Measurements from ENCODE around the gene STAG1.
"Not testable (repeated sequence)": the region's sequence is repeated elsewhere in the genome, so short reads cannot be mapped to it uniquely, and the experiment has no call there.

STAG1 gene

DNA sequence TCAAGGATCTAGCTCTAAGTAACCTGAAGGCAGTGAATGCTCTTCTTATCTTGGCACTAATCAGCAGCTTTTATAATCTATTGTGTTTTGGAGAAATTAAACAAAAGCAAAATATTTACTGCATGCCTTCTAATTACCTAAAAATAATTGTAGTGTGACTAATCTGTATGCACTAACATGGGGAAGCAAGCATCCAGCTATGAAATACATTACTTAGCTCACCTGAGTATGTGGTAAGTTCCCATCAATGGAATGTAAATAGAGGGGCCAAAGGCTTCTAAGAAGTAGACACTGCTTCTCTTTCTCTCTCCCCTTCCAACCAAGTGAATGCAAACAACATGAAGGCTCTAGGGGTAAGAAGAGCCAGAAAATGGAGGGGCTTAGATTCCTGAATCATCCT lies 165.6 kb downstream of the STAG1 start:
- DNase-seq (ENCODE audit: low read depth in 2 of 2), result no peak

DNA sequence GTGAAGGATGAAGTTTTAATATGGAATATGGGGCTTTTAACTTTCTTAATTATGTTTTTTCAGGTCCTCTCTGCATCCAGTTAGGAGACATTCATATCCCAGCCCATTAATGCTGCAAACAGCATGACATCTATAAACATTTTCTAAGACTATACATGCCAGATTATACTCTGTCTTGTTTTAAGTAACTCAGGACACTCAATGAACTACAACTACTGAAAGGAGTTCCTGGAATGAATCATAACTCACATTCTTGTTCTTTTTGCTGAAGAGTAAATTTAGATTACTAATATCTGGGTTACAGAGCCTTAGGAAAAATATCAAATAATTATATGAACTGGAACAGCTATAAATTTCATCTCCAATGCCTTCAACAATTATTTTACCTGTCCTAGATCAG lies 167.4 kb downstream of the STAG1 start:
- DNase-seq (ENCODE audit: low read depth in 2 of 2), result no peak

DNA sequence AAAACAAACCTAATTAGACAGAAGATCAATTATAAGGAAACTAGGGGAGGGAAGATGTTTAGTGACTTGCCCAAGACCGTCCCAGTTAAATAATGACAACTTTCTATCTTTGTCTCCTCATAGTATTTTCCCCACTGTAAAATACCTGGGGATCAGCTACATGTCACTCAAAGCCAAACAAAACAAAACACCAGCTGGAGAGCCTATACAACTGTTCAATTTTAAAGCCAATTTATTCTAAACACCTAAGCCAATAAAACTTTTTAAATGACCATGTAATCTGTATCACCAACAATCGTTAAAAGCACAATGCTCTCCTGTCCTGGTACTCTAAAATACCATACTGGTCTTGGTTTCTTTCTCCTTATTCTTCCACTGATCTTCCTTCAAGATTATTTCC lies 168.4 kb downstream of the STAG1 start:
- no peak for DNase-seq (ENCODE audit: low read depth in 2 of 2)

DNA sequence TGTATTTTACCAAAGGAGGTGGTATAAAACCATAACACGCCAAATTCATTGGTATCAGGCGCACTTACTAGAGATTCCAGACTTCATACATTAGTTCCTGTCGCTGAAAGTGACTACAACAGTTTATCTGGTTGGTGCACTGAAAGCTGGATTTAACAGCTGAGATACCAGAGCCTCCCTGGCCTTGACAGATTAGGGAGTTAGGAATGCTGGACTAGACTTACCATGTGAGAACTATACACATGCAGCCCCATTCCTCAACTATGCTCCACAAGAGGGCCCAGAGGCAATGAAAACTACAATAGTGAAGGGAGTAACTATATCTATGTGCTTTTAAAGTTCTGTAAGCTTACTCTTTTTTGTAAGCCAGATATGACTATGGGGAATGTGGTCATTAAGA lies 174.4 kb downstream of the STAG1 start:
- no peak for DNase-seq (ENCODE audit: low read depth in 2 of 2)

DNA sequence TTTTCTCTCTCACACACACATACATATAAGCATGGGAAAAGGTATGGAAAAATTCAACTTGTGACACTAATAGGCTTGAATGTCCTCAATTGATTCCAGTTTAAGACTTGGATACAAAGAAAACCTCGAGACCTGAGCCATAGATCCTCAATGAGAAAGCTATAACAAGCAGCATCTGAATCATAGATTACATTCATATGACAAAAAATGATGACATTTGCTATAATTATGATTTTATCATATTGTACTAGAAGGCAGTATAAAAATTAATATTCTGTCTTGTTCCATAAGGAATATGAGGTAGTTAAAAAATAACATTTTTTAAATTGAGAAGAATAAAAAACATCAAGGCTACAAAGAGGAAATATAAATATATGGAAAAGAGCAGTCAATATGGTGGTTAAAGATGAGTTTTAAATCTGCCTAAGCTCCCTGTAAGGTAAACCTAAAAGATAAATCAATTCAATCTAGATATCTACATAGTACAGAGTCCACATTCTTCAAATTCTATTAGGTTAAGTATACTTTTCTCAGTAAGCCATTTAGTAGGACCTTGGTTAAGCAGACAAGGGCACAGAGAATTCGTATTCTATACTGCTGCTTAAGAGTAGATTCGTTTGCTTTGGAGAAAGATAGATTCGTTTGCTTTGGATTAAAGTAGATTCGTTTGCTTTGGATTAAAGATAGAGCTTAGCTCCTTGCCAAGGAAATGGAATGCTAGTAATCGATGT lies 175.7 kb downstream of the STAG1 start:
- DNase-seq (ENCODE audit: low read depth in 2 of 2), result no peak

- no peak for DNase-seq (ENCODE audit: low read depth in 2 of 2)
Measured at GRCh38 chr3:136567599-136568188, 184.5 kb downstream of the STAG1 start.

- DNase-seq (ENCODE audit: low read depth in 2 of 2), result not testable (repeated sequence)
Measured at GRCh38 chr3:136564962-136565361, 187.2 kb downstream of the STAG1 start.

- no peak for DNase-seq (ENCODE audit: low read depth in 2 of 2)
Measured at GRCh38 chr3:136562026-136562425, 190.2 kb downstream of the STAG1 start.

- no peak for DNase-seq (ENCODE audit: low read depth in 2 of 2)
Measured at GRCh38 chr3:136559896-136560295, 192.3 kb downstream of the STAG1 start.

- not testable (repeated sequence) for DNase-seq (ENCODE audit: low read depth in 2 of 2)
Measured at GRCh38 chr3:136549461-136549860, 202.7 kb downstream of the STAG1 start.

GRCh38 chr3:136547293-136547692 lies 204.9 kb downstream of the STAG1 start:
- no peak for DNase-seq (ENCODE audit: low read depth in 2 of 2)

- no peak for DNase-seq (ENCODE audit: low read depth in 2 of 2)
Measured at GRCh38 chr3:136546720-136547119, 205.5 kb downstream of the STAG1 start.

GRCh38 chr3:136545664-136546268 lies 206.4 kb downstream of the STAG1 start:
- DNase-seq (ENCODE audit: low read depth in 2 of 2), result no peak

DNA sequence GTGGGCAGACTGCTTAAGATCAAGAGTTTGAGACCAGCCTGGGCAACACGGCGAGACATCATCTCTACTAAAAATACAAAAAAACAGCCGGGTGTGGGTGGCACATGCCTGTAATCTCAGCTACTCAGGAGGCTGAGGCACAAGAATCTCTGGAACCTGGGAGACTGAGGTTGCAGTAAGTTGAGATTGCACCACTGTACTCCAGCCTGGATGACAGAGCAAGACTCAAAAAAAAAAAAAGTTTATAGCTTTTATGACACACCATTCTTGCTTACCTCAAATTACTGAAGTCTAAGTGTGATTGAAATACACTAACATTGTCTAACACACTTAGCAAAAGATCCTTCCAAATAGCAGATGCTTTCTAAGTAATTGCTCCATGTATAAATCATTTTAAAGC lies 207.6 kb downstream of the STAG1 start:
- DNase-seq (ENCODE audit: low read depth in 2 of 2), result no peak

DNA sequence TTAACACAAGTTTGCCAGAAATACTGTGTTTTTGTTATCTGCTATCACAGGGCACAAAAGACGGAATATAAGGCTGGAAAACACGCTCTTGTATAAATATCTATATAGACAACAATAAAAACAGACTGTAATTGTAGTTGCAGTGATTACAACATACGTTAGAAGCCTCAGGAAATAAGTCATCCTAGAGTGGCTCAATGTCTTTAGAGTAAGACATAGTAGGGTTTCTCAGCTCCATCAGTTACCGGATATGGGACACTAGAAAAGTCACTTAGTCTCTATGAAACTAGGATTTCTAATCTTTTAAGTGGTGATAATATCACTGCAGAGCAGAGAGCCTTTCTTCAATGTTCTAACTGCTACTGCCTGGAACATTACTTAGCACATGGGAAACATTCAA lies 208.8 kb downstream of the STAG1 start:
- no peak for DNase-seq (ENCODE audit: low read depth in 2 of 2)

DNA sequence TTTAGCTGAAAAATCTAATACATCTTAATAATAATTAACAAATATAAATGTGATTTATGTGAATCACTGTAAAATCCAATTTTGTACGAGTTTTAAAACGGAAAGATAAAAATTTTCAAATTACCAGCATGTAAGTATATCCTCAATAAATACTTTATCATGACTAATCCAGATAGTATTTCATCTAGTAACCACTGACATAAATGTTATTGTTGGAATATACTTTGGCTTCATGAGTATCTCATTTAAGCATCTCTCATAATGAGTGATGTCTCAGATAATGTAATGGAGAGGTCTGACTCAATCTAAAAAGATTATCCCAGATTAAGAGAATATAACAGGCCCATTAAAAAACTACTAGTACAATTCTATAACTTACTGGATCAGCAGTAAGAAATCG lies 216.3 kb downstream of the STAG1 start:
- DNase-seq (ENCODE audit: low read depth in 2 of 2), result no peak

GRCh38 chr3:136532766-136533165 lies 219.4 kb downstream of the STAG1 start:
- DNase-seq (ENCODE audit: low read depth in 2 of 2), result no peak

GRCh38 chr3:136518102-136518501 lies 234.1 kb downstream of the STAG1 start:
- DNase-seq (ENCODE audit: low read depth in 2 of 2), result no peak

DNA sequence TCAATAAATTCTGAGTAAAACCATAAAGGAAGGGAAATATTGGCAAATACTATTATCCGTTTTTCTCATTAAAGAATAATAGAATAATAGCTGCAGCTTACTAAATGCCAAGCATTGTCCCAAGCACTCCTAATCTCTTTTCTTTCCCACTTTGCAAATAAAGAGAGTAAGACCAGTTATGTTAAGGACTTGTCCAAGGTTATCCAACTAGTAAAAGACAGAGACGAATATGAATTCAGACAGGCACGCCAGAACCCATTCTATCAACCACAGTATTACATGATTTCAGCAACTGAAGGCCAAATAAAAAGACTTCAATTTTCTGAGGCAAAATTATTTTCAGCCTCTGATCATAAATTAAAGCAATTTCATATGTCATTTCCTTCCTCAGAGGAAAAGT lies 235.5 kb downstream of the STAG1 start:
- no peak for DNase-seq (ENCODE audit: low read depth in 2 of 2)

DNA sequence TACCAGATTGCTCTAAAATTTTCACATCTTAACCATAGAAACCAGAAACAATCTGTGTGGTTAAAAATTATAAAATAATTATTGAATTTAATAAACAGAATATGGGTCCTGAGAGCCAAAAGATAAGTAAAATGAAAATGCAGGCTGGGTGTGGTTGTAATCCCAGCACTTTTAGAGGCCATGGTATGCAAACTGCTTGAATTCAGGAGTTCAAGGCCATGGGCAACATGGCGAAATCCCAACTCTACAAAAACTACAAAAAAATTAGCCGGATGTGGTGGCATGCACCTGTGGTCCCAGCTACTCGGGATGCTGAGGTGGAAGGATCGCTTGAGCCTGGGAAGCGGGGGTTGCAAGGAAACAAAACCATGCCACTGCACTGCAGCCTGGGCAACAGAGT lies 236.1 kb downstream of the STAG1 start:
- DNase-seq (ENCODE audit: low read depth in 2 of 2), result no peak

GRCh38 chr3:136514533-136514932 lies 237.6 kb downstream of the STAG1 start:
- not testable (repeated sequence) for DNase-seq (ENCODE audit: low read depth in 2 of 2)

GRCh38 chr3:136513367-136513766 lies 238.8 kb downstream of the STAG1 start:
- DNase-seq (ENCODE audit: low read depth in 2 of 2), result no peak

- no peak for DNase-seq (ENCODE audit: low read depth in 2 of 2)
Measured at GRCh38 chr3:136512381-136512780, 239.8 kb downstream of the STAG1 start.

All from activated CD8-positive, alpha-beta memory T cell treated with anti-CD3 and anti-CD28 coated beads for 4 hours (primary cell).